GM21447 (cell line): ENCODE results near the gene NUCKS1.

Experiments used
- ATAC-seq: cut with Tn5 transposase; IDR thresholded peaks from one replicate; pipeline ENCODE4 v1.9.1; 2021; ENCODE audit not compliant: unreplicated experiment

The NUCKS1 gene

GRCh38 chr1:205701891-205702290 is 48.1 kb downstream of the NUCKS1 start:
- no peak for ATAC-seq

- no peak for ATAC-seq
Measured at GRCh38 chr1:205701420-205701819, 48.6 kb downstream of the NUCKS1 start.

GRCh38 chr1:205700865-205701401 is 49.0 kb downstream of the NUCKS1 start:
- no peak for ATAC-seq

GRCh38 chr1:205699416-205699815 is 50.6 kb downstream of the NUCKS1 start:
- ATAC-seq = no peak

GRCh38 chr1:205698921-205699320 is 51.1 kb downstream of the NUCKS1 start:
- no peak for ATAC-seq

- no peak for ATAC-seq
Measured at GRCh38 chr1:205693421-205693991, 56.5 kb downstream of the NUCKS1 start.

- no peak for ATAC-seq
Measured at GRCh38 chr1:205692423-205692822, 57.6 kb downstream of the NUCKS1 start.

GRCh38 chr1:205690122-205690756 is 59.7 kb downstream of the NUCKS1 start:
- no peak for ATAC-seq

GRCh38 chr1:205689479-205689878 is 60.5 kb downstream of the NUCKS1 start:
- ATAC-seq = no peak

GRCh38 chr1:205688171-205689080 is 61.6 kb downstream of the NUCKS1 start:
- no peak for ATAC-seq

- no peak for ATAC-seq
Measured at GRCh38 chr1:205687242-205687641, 62.7 kb downstream of the NUCKS1 start.

GRCh38 chr1:205681364-205681763 is 68.6 kb downstream of the NUCKS1 start:
- no peak for ATAC-seq

GRCh38 chr1:205680073-205680851 is 69.7 kb downstream of the NUCKS1 start, which contains the start of gene SLC45A3:
TSS of gene SLC45A3 (minus strand) at chr1:205680509. CDS start at chr1:205664656, 15,853 bp downstream.
- ATAC-seq = no peak

GRCh38 chr1:205678286-205679111 is 71.5 kb downstream of the NUCKS1 start:
- ATAC-seq = no peak

- ATAC-seq = no peak
Measured at GRCh38 chr1:205677167-205677566, 72.8 kb downstream of the NUCKS1 start.

- ATAC-seq = no peak
Measured at GRCh38 chr1:205676597-205676996, 73.4 kb downstream of the NUCKS1 start.

- ATAC-seq = no peak
Measured at GRCh38 chr1:205676002-205676401, 74.0 kb downstream of the NUCKS1 start.

- ATAC-seq = no peak
Measured at GRCh38 chr1:205675247-205675646, 74.7 kb downstream of the NUCKS1 start.

GRCh38 chr1:205672970-205673369 is 77.0 kb downstream of the NUCKS1 start:
- no peak for ATAC-seq

GRCh38 chr1:205672395-205672889 is 77.5 kb downstream of the NUCKS1 start:
- no peak for ATAC-seq
